ENCODE measurements around the gene COA1. TPM values are rescaled to one million over a fixed set of nuclear protein-coding genes. Genes with fewer than 3 reads are reported as not detected.
A peak's percentile ranks its signal among the peaks of the same experiment; 100 is the strongest.

COA1 gene
- total and polyA plus RNA-seq, 2 donors (not counting 3 experiments of a cell fraction or from before 2014, with no cell fraction given): 38.1 to 55.1 TPM

DNA sequence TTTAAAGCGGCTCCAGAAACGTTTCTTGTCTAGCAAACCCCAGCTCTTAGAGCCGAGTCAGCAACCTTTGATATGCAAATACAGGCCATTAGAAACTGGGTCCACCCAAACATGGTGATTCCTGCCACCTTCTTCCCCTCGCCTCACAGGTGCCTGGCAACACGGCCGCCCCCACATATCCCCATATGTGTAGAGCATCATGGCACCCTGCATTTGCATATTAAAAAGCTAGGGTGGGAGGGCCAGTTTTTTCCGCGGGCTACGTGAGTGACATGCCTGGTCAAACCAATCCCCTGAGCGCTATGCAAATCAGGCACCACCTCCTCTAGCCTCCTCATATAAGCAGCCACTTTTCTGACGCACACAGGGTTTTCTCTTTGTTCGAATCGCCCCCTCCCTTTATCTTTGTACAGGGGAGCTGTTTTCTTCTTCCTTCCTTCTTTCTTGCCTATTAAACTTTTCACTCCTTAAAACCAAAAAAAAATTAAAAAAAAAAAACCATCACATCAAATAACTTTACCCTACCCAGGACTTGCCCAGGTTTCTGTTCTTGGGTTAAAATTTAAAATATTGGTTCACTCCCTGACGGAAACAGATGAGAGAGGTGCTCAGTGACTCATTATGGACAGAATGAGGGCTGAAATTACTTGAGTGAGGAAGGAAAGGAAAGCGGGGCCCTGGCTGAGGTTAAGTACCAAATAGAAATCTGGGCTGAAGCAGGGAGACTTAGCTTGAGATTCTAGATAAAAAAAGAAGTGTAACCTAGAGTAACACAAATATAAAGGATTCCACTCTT is 59.8 kb downstream of the COA1 start:
- no peaks in the 10 kb centered on the region for H4K20me1 ChIP-seq (replicated peaks; ENCODE audit: control insufficient read depth, extremely low read depth, insufficient read depth, low read length)
- H2AFZ ChIP-seq (ENCODE audit: low read depth, low read length): no peak overlapping the region
- no peak overlapping the region for H3K4me3 ChIP-seq (replicated peaks in 1 of 3; ENCODE audit: insufficient read depth in 1 of 3, low read depth in 1 of 3, low read length in 3 of 3)
- POLR2A ChIA-PET: interaction anchor here (1.3 kb wide), 1 partner anchor 87 kb away, joined by 6 read pairs; the partner anchor contains the start of gene STK17A
- dilution Hi-C loops (cut with MboI; ENCODE audit: extremely low pct_ligation_motif_present, low sequenced_read_pairs) (no loop called here), intact Hi-C loops (cut with micrococcal nuclease) (loop anchor here (1.0 kb wide), 2 partner anchors 10 to 22 kb away; no protein-coding TSS in a partner anchor)
- no peaks in the 10 kb centered on the region for H3K36me3 ChIP-seq (ENCODE audit: control insufficient read depth in 2 of 2, extremely low read depth in 1 of 2, insufficient read depth in 2 of 2, low read length in 2 of 2)
- FAIRE-seq (peak; percentile 50), DNase-seq (ENCODE audit: low read depth, low spot score) (peak; percentile 33)
- H3K27me3 ChIP-seq (ENCODE audit: control insufficient read depth in 2 of 2, insufficient read depth in 2 of 2, low read length in 2 of 2): no peaks in the 10 kb centered on the region
- BruUV-seq (replicated peaks): TSS peak; percentile 77
- TF ChIP-seq FOS (IDR thresholded peaks at IDR 0.05; ENCODE audit: borderline replicate concordance, insufficient read depth, low read length) (peak; percentile 55), POLR2AphosphoS5 (IDR thresholded peaks at IDR 0.05; ENCODE audit: insufficient read depth, low read depth, low read length) (no peak)
- H3K4me2 ChIP-seq (ENCODE audit: insufficient read depth, low read length): peak overlapping the region; percentile 12
- no peak overlapping the region for H3K9ac ChIP-seq (replicated peaks; ENCODE audit: extremely low read depth, insufficient read depth, low read length)
- H3K4me1 ChIP-seq (ENCODE audit: control insufficient read depth, extremely low read depth, insufficient read depth, low read length): peaks cover 22% of the 10 kb centered on the region
- CTCF ChIA-PET: interaction anchor here (0.9 to 1.6 kb wide), 5 partner anchors 10 to 87 kb away, joined by 3 to 6 read pairs (median 3); partner anchors contain the start of gene STK17A
- H3K79me2 ChIP-seq (ENCODE audit: control insufficient read depth, insufficient read depth, low read length): peaks cover 38% of the 10 kb centered on the region
- H3K9me3 ChIP-seq (replicated peaks; ENCODE audit: control insufficient read depth, insufficient read depth, low read length): no peaks in the 10 kb centered on the region
- no peaks in the 10 kb centered on the region for H3K9me1 ChIP-seq (replicated peaks; ENCODE audit: control insufficient read depth, extremely low read depth, insufficient read depth, low read length)
- peak overlapping the region; percentile 9 for H3K27ac ChIP-seq (ENCODE audit: insufficient read depth, low read depth, low read length)

GRCh38 chr7:43668035-43668434 is 61.3 kb downstream of the COA1 start:
- Histone ChIP-seq H3K4me1 (ENCODE audit: control insufficient read depth, extremely low read depth, insufficient read depth, low read length) (peaks cover 15% of the 10 kb centered on the region), H3K9ac (replicated peaks; ENCODE audit: extremely low read depth, insufficient read depth, low read length) (no peak overlapping the region), H3K4me2 (ENCODE audit: insufficient read depth, low read length) (no peak overlapping the region), H3K4me3 (replicated peaks in 1 of 3; ENCODE audit: insufficient read depth in 1 of 3, low read depth in 1 of 3, low read length in 3 of 3) (no peak overlapping the region), H3K27ac (ENCODE audit: insufficient read depth, low read depth, low read length) (no peak overlapping the region), H2AFZ (ENCODE audit: low read depth, low read length) (no peak overlapping the region), H4K20me1 (replicated peaks; ENCODE audit: control insufficient read depth, extremely low read depth, insufficient read depth, low read length) (no peaks in the 10 kb centered on the region), H3K79me2 (ENCODE audit: control insufficient read depth, insufficient read depth, low read length) (peaks cover 29% of the 10 kb centered on the region), H3K36me3 (ENCODE audit: control insufficient read depth in 2 of 2, extremely low read depth in 1 of 2, insufficient read depth in 2 of 2, low read length in 2 of 2) (no peaks in the 10 kb centered on the region), H3K27me3 (ENCODE audit: control insufficient read depth in 2 of 2, insufficient read depth in 2 of 2, low read length in 2 of 2) (no peaks in the 10 kb centered on the region), H3K9me3 (replicated peaks; ENCODE audit: control insufficient read depth, insufficient read depth, low read length) (no peaks in the 10 kb centered on the region), H3K9me1 (replicated peaks; ENCODE audit: control insufficient read depth, extremely low read depth, insufficient read depth, low read length) (no peaks in the 10 kb centered on the region)
- TF ChIP-seq JUN (IDR thresholded peaks at IDR 0.05; ENCODE audit: borderline replicate concordance, insufficient read depth, insufficient read length, low read depth): no peak
- TF ChIP-seq POLR2A (IDR thresholded peaks at IDR 0.05; ENCODE audit: low read depth, low read length): no peak
- TF ChIP-seq MAX (IDR thresholded peaks at IDR 0.05; ENCODE audit: insufficient read depth, insufficient read length): no peak
- no peak for TF ChIP-seq EZH2 (IDR thresholded peaks at IDR 0.05; ENCODE audit: borderline replicate concordance, low read depth, low read length, severe bottlenecking)
- no peak for TF ChIP-seq FOS (IDR thresholded peaks at IDR 0.05; ENCODE audit: borderline replicate concordance, insufficient read depth, low read length)
- TF ChIP-seq GATA2 (IDR thresholded peaks at IDR 0.05; ENCODE audit: insufficient read depth, insufficient read length, low read depth, low read length): no peak
- TF ChIP-seq MYC (IDR thresholded peaks at IDR 0.05; ENCODE audit: low read depth, low read length): no peak
- no peak for TF ChIP-seq POLR2AphosphoS5 (IDR thresholded peaks at IDR 0.05; ENCODE audit: insufficient read depth, low read depth, low read length)
- TF ChIP-seq, protein P1, sequence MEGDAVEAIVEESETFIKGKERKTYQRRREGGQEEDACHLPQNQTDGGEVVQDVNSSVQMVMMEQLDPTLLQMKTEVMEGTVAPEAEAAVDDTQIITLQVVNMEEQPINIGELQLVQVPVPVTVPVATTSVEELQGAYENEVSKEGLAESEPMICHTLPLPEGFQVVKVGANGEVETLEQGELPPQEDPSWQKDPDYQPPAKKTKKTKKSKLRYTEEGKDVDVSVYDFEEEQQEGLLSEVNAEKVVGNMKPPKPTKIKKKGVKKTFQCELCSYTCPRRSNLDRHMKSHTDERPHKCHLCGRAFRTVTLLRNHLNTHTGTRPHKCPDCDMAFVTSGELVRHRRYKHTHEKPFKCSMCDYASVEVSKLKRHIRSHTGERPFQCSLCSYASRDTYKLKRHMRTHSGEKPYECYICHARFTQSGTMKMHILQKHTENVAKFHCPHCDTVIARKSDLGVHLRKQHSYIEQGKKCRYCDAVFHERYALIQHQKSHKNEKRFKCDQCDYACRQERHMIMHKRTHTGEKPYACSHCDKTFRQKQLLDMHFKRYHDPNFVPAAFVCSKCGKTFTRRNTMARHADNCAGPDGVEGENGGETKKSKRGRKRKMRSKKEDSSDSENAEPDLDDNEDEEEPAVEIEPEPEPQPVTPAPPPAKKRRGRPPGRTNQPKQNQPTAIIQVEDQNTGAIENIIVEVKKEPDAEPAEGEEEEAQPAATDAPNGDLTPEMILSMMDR (IDR thresholded peaks at IDR 0.05; ENCODE audit: extremely low read depth in 1 of 2, insufficient read depth in 1 of 2, low read depth in 1 of 2, low read length in 2 of 2): no peak
- CTCF ChIA-PET: interaction anchor here (1.0 to 1.5 kb wide), 3 partner anchors 11 to 20 kb away, joined by 3 read pairs; no protein-coding TSS in a partner anchor
- dilution Hi-C loops (cut with MboI; ENCODE audit: extremely low pct_ligation_motif_present, low sequenced_read_pairs): no loop called here
- no TSS peak for BruUV-seq (replicated peaks)
- POLR2A ChIA-PET: interaction anchor here (0.6 to 0.7 kb wide), 2 partner anchors 18 to 30 kb away, joined by 3 to 6 read pairs; no protein-coding TSS in a partner anchor
- FAIRE-seq: no peak
- intact Hi-C loops (cut with micrococcal nuclease): no loop called here
- DNase-seq (ENCODE audit: low read depth, low spot score): no peak
